ENCODE measurements around the gene FSD1. TPM values are rescaled to one million over a fixed set of nuclear protein-coding genes. Genes with fewer than 3 reads are reported as not detected.

Gene FSD1
- total RNA-seq, 1 donor: 1.1 TPM

DNA sequence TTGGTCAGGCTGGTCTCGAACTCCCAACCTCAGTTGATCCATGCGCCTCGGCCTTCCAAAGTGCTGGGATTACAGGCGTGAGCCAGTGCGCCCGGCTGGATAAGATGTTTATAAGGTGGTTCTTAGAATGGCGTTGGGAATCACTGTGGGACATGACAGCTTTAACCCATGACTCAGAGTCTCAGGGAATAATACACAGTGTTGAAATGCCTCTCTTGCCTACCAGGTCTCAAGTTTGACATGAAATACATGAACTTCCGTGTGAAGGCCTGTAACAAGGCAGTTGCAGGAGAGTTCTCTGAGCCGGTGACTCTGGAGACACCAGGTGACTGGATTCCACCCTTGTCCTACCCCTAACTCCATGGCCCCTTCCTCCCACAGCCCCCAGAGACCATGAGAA lies 12.6 kb downstream of the FSD1 start:
- Histone ChIP-seq H3K4me2 (ENCODE audit: insufficient read depth, low read length) (no peak overlapping the region), H3K27ac (ENCODE audit: low read depth, low read length) (no peak overlapping the region), H3K36me3 (ENCODE audit: insufficient read depth, low read length) (no peaks in the 10 kb centered on the region), H2AFZ (ENCODE audit: low read length) (no peak overlapping the region), H3K79me2 (ENCODE audit: insufficient read depth, low read length) (no peaks in the 10 kb centered on the region), H4K20me1 (ENCODE audit: insufficient read depth, low read length) (no peaks in the 10 kb centered on the region), H3K9me3 (ENCODE audit: low read depth, low read length) (no peaks in the 10 kb centered on the region), H3K4me1 (ENCODE audit: insufficient read depth, low read length) (no peaks in the 10 kb centered on the region), H3K27me3 (ENCODE audit: insufficient read depth, low read length) (no peaks in the 10 kb centered on the region), H3K4me3 (ENCODE audit: insufficient read depth, low read length) (no peak overlapping the region)
- DNase-seq (ENCODE audit: insufficient read length, low spot score, missing footprints): peak; percentile 76
- TF ChIP-seq, protein P1, sequence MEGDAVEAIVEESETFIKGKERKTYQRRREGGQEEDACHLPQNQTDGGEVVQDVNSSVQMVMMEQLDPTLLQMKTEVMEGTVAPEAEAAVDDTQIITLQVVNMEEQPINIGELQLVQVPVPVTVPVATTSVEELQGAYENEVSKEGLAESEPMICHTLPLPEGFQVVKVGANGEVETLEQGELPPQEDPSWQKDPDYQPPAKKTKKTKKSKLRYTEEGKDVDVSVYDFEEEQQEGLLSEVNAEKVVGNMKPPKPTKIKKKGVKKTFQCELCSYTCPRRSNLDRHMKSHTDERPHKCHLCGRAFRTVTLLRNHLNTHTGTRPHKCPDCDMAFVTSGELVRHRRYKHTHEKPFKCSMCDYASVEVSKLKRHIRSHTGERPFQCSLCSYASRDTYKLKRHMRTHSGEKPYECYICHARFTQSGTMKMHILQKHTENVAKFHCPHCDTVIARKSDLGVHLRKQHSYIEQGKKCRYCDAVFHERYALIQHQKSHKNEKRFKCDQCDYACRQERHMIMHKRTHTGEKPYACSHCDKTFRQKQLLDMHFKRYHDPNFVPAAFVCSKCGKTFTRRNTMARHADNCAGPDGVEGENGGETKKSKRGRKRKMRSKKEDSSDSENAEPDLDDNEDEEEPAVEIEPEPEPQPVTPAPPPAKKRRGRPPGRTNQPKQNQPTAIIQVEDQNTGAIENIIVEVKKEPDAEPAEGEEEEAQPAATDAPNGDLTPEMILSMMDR (IDR thresholded peaks at IDR 0.05; ENCODE audit: extremely low read depth, low read depth, low read length): no peak

DNA sequence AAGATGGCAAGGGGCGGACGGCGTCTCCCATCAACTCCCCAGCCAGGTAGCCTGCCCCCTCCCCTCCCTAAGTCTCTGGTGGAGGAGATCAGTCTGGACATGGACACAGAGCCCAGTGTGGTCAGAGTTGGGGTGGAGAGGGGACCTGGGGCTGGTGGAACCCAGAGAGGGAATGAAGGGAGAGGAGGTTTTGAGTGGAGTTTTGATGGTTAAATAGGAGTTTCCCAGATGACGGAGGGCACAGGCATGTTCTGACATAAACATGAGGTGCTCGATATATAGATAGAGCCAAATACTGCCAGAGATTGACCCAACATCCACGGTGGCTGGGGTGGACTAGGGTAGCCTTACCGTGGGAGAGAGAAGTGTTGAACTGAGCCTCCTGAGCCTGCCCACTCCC lies 14.1 kb downstream of the FSD1 start:
- Histone ChIP-seq H3K36me3 (ENCODE audit: insufficient read depth, low read length) (no peaks in the 10 kb centered on the region), H3K27ac (ENCODE audit: low read depth, low read length) (no peak overlapping the region), H3K4me1 (ENCODE audit: insufficient read depth, low read length) (no peaks in the 10 kb centered on the region), H3K9me3 (ENCODE audit: low read depth, low read length) (no peaks in the 10 kb centered on the region), H3K4me3 (ENCODE audit: insufficient read depth, low read length) (no peak overlapping the region), H2AFZ (ENCODE audit: low read length) (no peak overlapping the region), H3K4me2 (ENCODE audit: insufficient read depth, low read length) (no peak overlapping the region), H4K20me1 (ENCODE audit: insufficient read depth, low read length) (no peaks in the 10 kb centered on the region), H3K79me2 (ENCODE audit: insufficient read depth, low read length) (no peaks in the 10 kb centered on the region), H3K27me3 (ENCODE audit: insufficient read depth, low read length) (no peaks in the 10 kb centered on the region)
- TF ChIP-seq, protein P1 (IDR thresholded peaks at IDR 0.05; ENCODE audit: extremely low read depth, low read depth, low read length): no peak
- peak; percentile 70 for DNase-seq (ENCODE audit: insufficient read length, low spot score, missing footprints)

DNA sequence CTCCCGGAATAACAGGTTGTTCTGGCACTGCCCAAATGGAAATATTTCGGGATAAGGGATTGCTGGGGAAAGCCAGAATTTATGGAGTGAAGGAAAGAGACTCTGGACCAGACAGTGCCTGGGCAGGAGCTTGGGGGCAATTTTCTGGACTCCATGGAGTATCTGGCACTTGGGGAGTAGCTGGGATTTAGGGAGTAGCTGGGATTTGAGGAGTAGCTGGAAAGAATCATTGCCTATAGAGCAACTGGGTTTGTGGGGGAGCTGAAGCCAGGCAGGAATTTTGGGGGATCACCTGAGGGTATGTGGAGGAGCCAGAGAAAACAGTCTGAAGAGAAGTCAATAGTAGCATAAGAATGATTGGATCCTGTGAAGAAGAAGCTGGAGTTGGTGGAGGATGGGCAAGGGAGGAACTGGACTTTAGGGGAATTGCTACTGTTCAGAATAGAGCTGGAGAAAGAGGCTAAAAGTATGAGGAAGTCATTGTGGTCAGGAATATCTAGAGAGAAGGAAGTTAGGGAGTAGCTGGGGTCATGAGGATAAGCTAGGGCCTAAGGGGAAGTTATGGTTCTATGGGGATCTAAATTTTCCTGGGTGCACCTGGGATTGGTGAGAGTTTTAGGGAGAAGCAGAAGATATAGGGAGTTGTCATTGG lies 14.8 kb downstream of the FSD1 start:
- H2AFZ ChIP-seq (ENCODE audit: low read length): no peak overlapping the region
- peak; percentile 44 for DNase-seq (ENCODE audit: insufficient read length, low spot score, missing footprints)
- TF ChIP-seq, protein P1 (IDR thresholded peaks at IDR 0.05; ENCODE audit: extremely low read depth, low read depth, low read length): no peak
- H3K4me1 ChIP-seq (ENCODE audit: insufficient read depth, low read length): no peaks in the 10 kb centered on the region
- H3K79me2 ChIP-seq (ENCODE audit: insufficient read depth, low read length): no peaks in the 10 kb centered on the region
- H3K27ac ChIP-seq (ENCODE audit: low read depth, low read length): no peak overlapping the region
- H4K20me1 ChIP-seq (ENCODE audit: insufficient read depth, low read length): no peaks in the 10 kb centered on the region
- no peaks in the 10 kb centered on the region for H3K36me3 ChIP-seq (ENCODE audit: insufficient read depth, low read length)
- no peaks in the 10 kb centered on the region for H3K9me3 ChIP-seq (ENCODE audit: low read depth, low read length)
- no peak overlapping the region for H3K4me3 ChIP-seq (ENCODE audit: insufficient read depth, low read length)
- no peak overlapping the region for H3K4me2 ChIP-seq (ENCODE audit: insufficient read depth, low read length)
- no peaks in the 10 kb centered on the region for H3K27me3 ChIP-seq (ENCODE audit: insufficient read depth, low read length)

DNA sequence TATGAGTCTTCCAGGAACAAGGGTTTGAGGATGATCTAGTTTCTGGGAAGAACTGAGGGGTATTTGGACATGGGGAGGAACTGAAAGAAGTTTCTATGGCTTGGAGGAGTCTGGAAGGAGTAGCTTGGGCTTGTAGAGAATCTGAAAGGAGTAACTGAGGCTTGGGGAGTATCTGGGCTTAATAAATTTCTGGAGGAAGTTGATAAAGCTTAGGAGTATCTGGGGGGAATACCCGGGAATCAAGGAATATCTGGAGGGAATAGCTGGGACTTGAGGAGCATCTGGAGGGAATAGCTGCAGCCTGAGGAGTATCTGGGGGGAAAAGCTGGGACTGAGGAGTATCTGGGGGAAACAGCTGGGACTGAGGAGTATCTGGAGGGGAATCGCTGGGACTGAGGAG lies 16.0 kb downstream of the FSD1 start:
- Histone ChIP-seq H3K9me3 (ENCODE audit: low read depth, low read length) (no peaks in the 10 kb centered on the region), H3K4me2 (ENCODE audit: insufficient read depth, low read length) (no peak overlapping the region), H3K79me2 (ENCODE audit: insufficient read depth, low read length) (no peaks in the 10 kb centered on the region), H3K27ac (ENCODE audit: low read depth, low read length) (no peak overlapping the region), H3K36me3 (ENCODE audit: insufficient read depth, low read length) (no peaks in the 10 kb centered on the region), H2AFZ (ENCODE audit: low read length) (no peak overlapping the region), H3K4me1 (ENCODE audit: insufficient read depth, low read length) (no peaks in the 10 kb centered on the region), H3K4me3 (ENCODE audit: insufficient read depth, low read length) (no peak overlapping the region), H4K20me1 (ENCODE audit: insufficient read depth, low read length) (no peaks in the 10 kb centered on the region), H3K27me3 (ENCODE audit: insufficient read depth, low read length) (no peaks in the 10 kb centered on the region)
- TF ChIP-seq, protein P1 (IDR thresholded peaks at IDR 0.05; ENCODE audit: extremely low read depth, low read depth, low read length): no peak
- DNase-seq (ENCODE audit: insufficient read length, low spot score, missing footprints): peak; percentile 52
